Activated CD8-positive, alpha-beta T cell treated with anti-CD3 and anti-CD28 coated beads for 36 hours (primary cell): Measurements from ENCODE around the gene SCYGR2. TPM values are rescaled to one million over a fixed set of nuclear protein-coding genes. Genes with fewer than 3 reads are reported as not detected.

Experiments used
- ATAC-seq: fragments of 200-7000 bp; cut with Tn5 transposase; one replicate; pipeline ENCODE4 v1.10.0; 2021; ENCODE audit warnings: mild to moderate bottlenecking, moderate library complexity
- CTCF ChIA-PET: fragments of 350-600 bp; sonication (Branson Sonifier 250); formaldehyde crosslinking; loops from one replicate; lab custom pipeline; 2021; ENCODE audit warnings: antibody characterized with exemption; lab: Charles Lee
- POLR2A ChIA-PET: fragments of 350-600 bp; sonication (Branson Sonifier 250); formaldehyde crosslinking; loops from one replicate; lab custom pipeline; 2021; ENCODE audit warnings: antibody characterized with exemption; lab: Charles Lee
- DNase-seq: peaks from one replicate; pipeline ENCODE4 v3.0.0-alpha.2; 2020
- H3K27ac Mint-ChIP-seq: one replicate; pipeline ENCODE4 v1.8.0; 2021; ENCODE audit warnings: mild to moderate bottlenecking, mixed read lengths
- H3K27me3 Mint-ChIP-seq: one replicate; pipeline ENCODE4 v1.8.0; 2021; ENCODE audit warnings: mixed read lengths
- H3K36me3 Mint-ChIP-seq: one replicate; pipeline ENCODE4 v1.8.0; 2021; ENCODE audit warnings: low read depth, mixed read lengths
- H3K4me1 Mint-ChIP-seq: one replicate; pipeline ENCODE4 v1.8.0; 2021; ENCODE audit warnings: low read depth, mixed read lengths
- H3K4me3 Mint-ChIP-seq: one replicate; pipeline ENCODE4 v1.8.0; 2021; ENCODE audit warnings: mild to moderate bottlenecking, moderate library complexity, mixed read lengths
- H3K9me3 Mint-ChIP-seq: one replicate; pipeline ENCODE4 v1.8.0; 2021; ENCODE audit warnings: mixed read lengths
- intact Hi-C: fragments of 100-400 bp; cut with micrococcal nuclease; formaldehyde crosslinking; loops from one replicate; pipeline ENCODE4 v1.10.0; 2022
- total RNA-seq, 2 experiments: library from RNA; stranded (reverse); gene quantifications; one replicate each; pipeline ENCODE4 v1.2.3, GENCODE V29; 2021
- TF ChIP-seq, protein P1 (sequence below): fragments of 200-600 bp; IDR thresholded peaks from one replicate; pipeline ENCODE4 v1.8.0; 2022; ENCODE audit warnings: antibody characterized with exemption, mild to moderate bottlenecking

SCYGR2 gene
- total RNA-seq, 2 experiments from 2014 or later: not detected

DNA sequence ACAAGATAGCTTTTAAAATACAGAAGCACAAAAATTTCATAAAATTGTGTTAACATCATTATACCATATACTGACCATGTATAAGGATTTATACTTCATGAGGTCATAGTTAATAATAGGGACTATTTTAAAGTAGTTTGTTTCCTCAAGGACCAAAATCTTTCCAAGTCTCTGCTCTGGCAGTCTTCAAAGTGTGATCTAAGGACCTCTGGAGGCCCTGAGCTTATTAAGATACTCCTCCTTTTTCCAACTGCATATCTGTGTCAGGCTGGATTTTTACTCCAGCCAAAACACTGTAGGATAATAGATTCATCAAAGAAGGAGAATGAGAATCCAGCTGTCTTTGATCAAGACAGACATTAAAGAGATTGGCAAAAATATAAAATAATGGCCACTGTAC is 1.7 kb upstream of the SCYGR2 start:
- H3K9me3 Mint-ChIP-seq: no peaks in the 10 kb centered on the region
- ChIA-PET CTCF (no interaction called here), POLR2A (no interaction called here)
- H3K27ac Mint-ChIP-seq: no peak overlapping the region
- ATAC-seq (no peak), DNase-seq (no peak)
- intact Hi-C loops: no loop called here
- TF ChIP-seq, protein P1, sequence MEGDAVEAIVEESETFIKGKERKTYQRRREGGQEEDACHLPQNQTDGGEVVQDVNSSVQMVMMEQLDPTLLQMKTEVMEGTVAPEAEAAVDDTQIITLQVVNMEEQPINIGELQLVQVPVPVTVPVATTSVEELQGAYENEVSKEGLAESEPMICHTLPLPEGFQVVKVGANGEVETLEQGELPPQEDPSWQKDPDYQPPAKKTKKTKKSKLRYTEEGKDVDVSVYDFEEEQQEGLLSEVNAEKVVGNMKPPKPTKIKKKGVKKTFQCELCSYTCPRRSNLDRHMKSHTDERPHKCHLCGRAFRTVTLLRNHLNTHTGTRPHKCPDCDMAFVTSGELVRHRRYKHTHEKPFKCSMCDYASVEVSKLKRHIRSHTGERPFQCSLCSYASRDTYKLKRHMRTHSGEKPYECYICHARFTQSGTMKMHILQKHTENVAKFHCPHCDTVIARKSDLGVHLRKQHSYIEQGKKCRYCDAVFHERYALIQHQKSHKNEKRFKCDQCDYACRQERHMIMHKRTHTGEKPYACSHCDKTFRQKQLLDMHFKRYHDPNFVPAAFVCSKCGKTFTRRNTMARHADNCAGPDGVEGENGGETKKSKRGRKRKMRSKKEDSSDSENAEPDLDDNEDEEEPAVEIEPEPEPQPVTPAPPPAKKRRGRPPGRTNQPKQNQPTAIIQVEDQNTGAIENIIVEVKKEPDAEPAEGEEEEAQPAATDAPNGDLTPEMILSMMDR: no peak
- H3K27me3 Mint-ChIP-seq: peaks cover 31% of the 10 kb centered on the region
- H3K36me3 Mint-ChIP-seq: no peaks in the 10 kb centered on the region
- no peak overlapping the region for H3K4me3 Mint-ChIP-seq
- H3K4me1 Mint-ChIP-seq: peaks cover 3% of the 10 kb centered on the region

- no peak for DNase-seq
- intact Hi-C loops: no loop called here
- ChIA-PET CTCF (interaction anchor here (1.0 kb wide), 1 partner anchor 9 kb away, joined by 5 read pairs; no protein-coding TSS in a partner anchor), POLR2A (no interaction called here)
- no peaks in the 10 kb centered on the region for H3K9me3 Mint-ChIP-seq
- no peak for ATAC-seq
- TF ChIP-seq, protein P1: no peak
- H3K4me3 Mint-ChIP-seq: no peak overlapping the region
- H3K4me1 Mint-ChIP-seq: peaks cover under 1% of the 10 kb centered on the region
- no peaks in the 10 kb centered on the region for H3K36me3 Mint-ChIP-seq
- no peak overlapping the region for H3K27ac Mint-ChIP-seq
- peaks cover 29% of the 10 kb centered on the region for H3K27me3 Mint-ChIP-seq
Measured at GRCh38 chr2:227597998-227598397, 695 bp upstream of the SCYGR2 start.

DNA sequence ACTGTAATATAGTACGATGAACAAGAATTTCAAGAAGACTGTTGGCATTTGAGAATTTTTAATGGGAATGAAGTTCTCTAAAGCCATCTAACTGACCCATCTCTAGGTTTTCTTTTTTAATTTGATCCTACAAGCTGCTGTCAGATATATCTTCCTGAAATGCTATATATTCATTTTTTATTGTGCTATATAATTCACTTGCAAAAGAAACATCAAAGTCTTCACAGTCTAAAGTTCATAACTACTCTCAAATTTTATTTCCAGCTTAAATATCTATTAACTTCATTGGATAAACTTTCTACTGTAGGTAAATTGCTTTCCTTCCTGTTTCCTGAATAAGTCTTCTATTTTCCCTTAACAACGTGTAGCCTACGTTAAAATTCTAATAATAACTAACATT is 3.7 kb downstream of the SCYGR2 start:
- no peak for ATAC-seq
- no peak overlapping the region for H3K4me3 Mint-ChIP-seq

GRCh38 chr2:227606476-227606875 is 7.8 kb downstream of the SCYGR2 start:
- peaks cover 36% of the 10 kb centered on the region for H3K27me3 Mint-ChIP-seq
- intact Hi-C loops: no loop called here
- H3K4me1 Mint-ChIP-seq: peaks cover 13% of the 10 kb centered on the region
- ATAC-seq: no peak
- POLR2A ChIA-PET: no interaction called here
- DNase-seq: no peak
- no peak overlapping the region for H3K4me3 Mint-ChIP-seq
- no peaks in the 10 kb centered on the region for H3K9me3 Mint-ChIP-seq
- H3K27ac Mint-ChIP-seq: no peak overlapping the region
- TF ChIP-seq, protein P1: no peak
- H3K36me3 Mint-ChIP-seq: no peaks in the 10 kb centered on the region
- CTCF ChIA-PET: interaction anchor here (0.7 kb wide), 1 partner anchor 277 kb away, joined by 3 read pairs; no protein-coding TSS in a partner anchor

More for the DNA sequence above, 3.7 kb downstream of the SCYGR2 start:
- CTCF ChIA-PET: interaction anchor here (0.7 kb wide), 1 partner anchor 486 kb away, joined by 3 read pairs; no protein-coding TSS in a partner anchor
- H3K27ac Mint-ChIP-seq: no peak overlapping the region
- TF ChIP-seq, protein P1: no peak
- H3K4me1 Mint-ChIP-seq: no peaks in the 10 kb centered on the region
- H3K9me3 Mint-ChIP-seq: no peaks in the 10 kb centered on the region
- intact Hi-C loops: no loop called here
- peaks cover 23% of the 10 kb centered on the region for H3K27me3 Mint-ChIP-seq
- POLR2A ChIA-PET: no interaction called here
- no peaks in the 10 kb centered on the region for H3K36me3 Mint-ChIP-seq
- DNase-seq: no peak

GRCh38 chr2:227607941-227608340 is 9.2 kb downstream of the SCYGR2 start:
- ChIA-PET CTCF (no interaction called here), POLR2A (no interaction called here)
- no peak overlapping the region for H3K27ac Mint-ChIP-seq
- no peaks in the 10 kb centered on the region for H3K9me3 Mint-ChIP-seq
- peaks cover 30% of the 10 kb centered on the region for H3K27me3 Mint-ChIP-seq
- intact Hi-C loops: no loop called here
- peaks cover 13% of the 10 kb centered on the region for H3K4me1 Mint-ChIP-seq
- no peak for DNase-seq
- no peak for ATAC-seq
- TF ChIP-seq, protein P1: no peak
- no peak overlapping the region for H3K4me3 Mint-ChIP-seq
- no peaks in the 10 kb centered on the region for H3K36me3 Mint-ChIP-seq
